GM19043 (cell line): ENCODE data around the gene LGALS3BP.
"Not testable (repeated sequence)": the region's sequence is repeated elsewhere in the genome, so short reads cannot be mapped to it uniquely, and the experiment has no call there.

Experiments used
- ATAC-seq: cut with Tn5 transposase; IDR thresholded peaks from one replicate; pipeline ENCODE4 v1.9.1; 2021; ENCODE audit warnings: low read depth; ENCODE audit not compliant: unreplicated experiment

LGALS3BP gene

DNA sequence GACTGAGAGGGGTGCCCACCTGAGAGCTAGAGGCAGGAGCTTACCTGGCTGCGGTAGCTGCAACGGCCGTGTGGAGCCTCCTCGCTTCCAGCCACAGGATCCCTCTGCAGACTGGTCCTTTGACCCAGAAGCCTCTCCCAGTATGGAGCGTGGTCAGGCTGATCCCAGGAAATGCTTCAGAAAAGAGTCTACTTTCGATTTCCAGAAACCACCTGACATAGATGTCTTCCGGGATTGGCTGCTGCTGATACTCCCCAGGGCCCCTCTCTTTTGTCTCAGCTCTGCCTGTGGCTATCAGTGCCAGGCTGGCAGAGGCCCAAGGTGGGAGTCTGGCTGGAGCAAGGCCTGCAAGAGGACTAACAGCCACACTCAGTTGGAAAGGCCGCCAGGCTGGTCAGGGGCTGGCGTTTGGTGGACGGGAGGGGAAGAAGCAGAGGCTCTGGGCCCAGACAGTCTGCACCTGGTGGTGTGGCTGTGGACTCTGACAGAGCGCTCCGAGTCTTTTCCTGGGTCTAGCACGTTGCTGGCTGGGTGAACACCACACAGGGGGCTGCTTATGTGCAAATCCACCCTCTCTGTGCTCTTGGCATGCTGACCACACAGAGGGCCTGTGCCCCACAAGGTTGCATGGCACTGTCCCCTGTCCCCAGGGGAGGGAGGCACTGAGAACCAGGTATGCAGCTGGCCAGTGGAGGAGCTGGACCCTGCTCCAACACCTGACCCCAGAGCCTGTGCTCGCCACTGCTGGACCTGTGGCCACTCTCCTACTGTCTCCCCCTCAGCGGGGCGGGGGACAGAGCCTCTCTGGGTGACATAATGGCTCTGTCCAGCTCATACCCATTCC lies at the start of gene LGALS3BP:
LGALS3BP (minus strand) TSS at position 144 of the 844 bp plus-strand sequence. CDS start 2,732 bp downstream, outside the sequence.
- no peak for ATAC-seq

- no peak for ATAC-seq
Measured at GRCh38 chr17:79028496-79029326, 49.0 kb upstream of the LGALS3BP start.

DNA sequence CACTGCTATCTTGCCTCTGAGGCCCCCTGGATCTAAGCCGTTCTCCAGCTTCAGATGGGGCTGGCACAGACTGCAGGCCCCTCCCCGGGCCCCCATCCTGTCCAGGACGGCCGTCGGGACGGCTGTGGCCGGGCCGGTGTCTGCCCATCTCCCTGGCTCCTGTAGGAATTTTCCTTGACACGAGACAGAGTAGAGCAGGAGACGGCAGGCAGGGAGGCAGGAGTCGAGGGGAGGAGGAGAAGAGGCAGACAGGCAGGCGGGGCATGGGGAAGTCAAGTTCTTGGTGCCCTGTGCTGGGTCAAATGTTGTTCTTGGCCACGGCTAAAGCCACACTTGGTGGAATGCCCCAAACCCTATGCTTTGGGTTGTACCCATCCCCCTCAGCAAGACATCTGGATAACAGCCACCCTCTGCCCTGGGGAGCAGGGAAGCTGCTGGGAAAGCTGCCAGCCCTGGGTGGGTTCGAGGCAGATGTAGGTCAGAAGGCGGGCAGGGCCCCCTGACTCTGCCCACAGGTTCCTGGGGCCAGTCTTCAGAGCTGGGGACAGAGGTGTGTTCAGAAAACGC lies 48.3 kb upstream of the LGALS3BP start:
- ATAC-seq = no peak

- no peak for ATAC-seq
Measured at GRCh38 chr17:79027274-79027924, 47.7 kb upstream of the LGALS3BP start.

DNA sequence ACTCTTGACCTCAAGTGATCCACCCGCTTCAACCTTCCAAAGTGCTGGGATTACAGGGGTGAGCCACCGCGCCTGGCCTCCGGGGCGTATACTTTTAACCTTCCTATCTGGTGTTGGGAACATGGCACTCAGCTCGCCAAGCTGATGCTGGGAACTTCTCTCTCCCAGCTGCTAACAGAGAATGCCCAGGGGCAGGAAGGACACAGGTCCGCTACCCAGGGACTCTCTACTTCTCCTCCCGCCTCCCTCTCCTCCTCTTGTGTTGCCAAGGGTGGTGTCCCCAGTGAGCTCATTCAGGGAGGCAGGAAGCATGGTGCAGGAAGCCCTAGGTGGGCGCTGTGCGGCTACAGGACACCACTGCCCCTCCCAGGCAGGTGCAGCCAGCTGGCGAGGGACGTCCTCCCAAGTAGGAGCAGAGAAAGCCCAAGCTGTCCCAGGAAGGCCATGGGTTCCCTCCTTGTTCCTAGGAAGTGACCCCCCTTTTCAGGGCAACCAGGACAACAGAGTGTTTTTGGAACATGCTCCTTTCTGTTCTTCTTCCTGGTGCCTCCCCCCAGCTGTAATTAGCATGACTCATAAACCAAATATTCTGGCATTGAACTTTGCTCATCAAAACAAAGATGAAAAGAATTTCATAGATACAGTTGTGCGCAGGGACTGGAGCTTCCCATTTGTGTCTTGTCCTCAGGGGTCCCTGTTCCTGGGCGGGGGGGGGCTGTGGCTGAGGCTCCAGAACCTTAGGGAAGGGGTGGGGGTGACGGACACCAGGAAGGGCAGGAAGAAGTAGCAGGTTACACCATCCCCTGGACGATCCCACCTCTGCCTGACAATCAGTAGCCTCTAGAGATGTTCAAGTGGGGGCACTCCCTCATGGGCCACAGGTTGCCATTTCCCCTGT lies 46.9 kb upstream of the LGALS3BP start:
- ATAC-seq = no peak

GRCh38 chr17:79024901-79025737 lies 45.4 kb upstream of the LGALS3BP start:
- ATAC-seq = no peak

GRCh38 chr17:79023886-79024771 lies 44.4 kb upstream of the LGALS3BP start, which contains the start of gene C1QTNF1:
C1QTNF1 (plus strand) TSS chr17:79024169; CDS start chr17:79043969, 19,800 bp downstream.
- no peak for ATAC-seq

DNA sequence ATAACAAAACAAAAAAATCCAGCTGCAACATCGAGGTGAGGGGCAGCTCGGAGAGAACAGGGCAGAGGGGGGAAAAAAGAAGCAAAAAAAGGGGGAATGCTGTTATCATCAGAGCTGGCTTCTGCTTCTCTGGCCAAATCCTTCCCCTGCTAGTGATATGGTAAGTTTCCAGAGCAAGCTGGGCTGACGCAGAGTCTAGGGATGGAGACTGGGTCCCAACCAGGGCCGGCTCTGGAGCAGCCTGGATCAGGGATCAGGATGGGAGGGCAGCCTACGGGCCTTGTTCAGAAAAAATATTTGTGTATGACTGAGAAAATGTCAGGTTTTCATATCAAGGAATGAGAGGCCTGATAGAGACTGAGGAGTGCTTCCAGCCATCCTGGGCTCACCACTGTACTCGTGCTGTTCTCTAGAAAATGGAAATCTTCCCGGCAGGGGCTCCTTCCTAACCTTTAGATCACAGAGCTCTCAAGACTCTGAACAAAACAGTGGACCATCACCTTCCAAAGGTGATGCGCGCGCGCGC lies 43.5 kb upstream of the LGALS3BP start:
- ATAC-seq = no peak

- no peak for ATAC-seq
Measured at GRCh38 chr17:79022507-79022991, 42.8 kb upstream of the LGALS3BP start.

- ATAC-seq = not testable (repeated sequence)
Measured at GRCh38 chr17:79021929-79022328, 42.2 kb upstream of the LGALS3BP start.

DNA sequence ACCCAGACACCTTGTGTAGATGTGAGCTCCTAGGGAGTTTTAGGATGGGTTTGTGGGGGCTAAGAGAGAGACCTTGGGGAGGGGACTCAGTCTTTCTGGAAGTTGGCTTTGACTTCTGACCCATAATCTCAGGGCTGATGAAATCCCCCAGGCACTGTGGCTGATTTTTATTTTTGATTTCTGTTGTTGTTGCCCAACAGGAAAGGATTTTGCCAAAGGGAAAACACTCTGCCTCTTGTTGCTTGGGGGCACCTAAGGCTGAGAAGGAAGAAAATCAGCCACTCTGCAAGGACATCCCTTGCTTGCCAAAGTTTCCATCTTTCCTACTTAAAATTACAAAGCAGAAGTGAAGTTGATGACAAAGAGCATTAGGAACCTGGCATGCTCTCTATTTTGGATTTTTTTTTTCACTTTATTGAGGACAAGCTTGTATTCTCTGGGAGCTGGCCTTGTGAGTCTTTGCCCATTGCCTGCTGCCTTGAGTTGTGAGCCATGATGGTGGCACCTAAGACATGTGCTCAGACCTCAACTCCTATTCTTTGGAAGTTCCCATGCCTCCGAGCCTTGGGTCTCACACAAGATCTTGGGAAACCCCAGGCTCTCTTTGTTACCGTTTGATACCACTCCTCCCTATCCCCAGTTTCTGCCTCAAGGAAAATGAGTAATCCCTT lies 41.0 kb upstream of the LGALS3BP start:
- no peak for ATAC-seq

DNA sequence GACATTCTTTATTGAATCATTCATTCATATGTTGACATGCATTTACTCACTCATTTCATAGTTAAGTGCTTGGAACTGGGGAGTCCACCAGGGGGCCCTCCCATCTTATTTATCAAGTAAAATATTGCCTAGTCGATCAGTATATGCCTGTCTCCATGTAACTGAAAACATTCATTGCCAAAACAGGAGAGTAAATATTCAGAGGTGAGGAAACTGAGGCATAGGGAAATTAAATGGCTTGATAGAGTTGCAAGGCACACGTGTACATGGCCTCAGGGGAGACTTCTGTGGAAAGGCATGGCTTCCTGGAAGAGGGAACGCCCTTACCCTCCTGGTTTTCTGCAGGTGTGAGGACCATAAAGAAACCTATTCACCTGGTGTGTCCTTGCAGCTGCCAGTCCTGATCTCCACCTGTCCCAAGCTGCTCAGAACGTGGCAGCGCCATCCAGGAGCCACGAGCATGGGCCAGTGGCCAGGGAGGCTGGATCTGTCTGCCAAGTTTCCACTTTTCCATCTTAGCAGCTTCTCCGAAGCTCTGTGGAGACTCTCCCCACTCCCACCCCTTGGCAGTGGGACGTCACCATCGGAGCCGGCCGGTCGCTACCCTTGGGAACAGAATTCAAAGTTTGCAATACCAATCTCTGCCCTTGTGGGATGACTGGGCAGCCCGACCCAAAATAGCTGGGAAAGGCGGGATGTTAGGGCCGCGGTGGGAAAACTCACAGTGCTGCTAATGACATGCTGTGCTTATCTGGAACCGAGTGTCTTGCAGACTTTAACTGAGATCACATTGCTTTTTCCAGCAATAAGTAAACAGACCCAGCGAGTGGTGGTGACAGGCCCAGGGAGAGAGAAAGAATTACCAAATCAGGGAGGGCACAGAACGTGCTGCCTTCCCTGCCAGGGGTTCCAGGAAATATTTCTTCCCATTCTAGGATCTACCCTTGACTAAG lies 40.2 kb upstream of the LGALS3BP start:
- ATAC-seq = no peak

DNA sequence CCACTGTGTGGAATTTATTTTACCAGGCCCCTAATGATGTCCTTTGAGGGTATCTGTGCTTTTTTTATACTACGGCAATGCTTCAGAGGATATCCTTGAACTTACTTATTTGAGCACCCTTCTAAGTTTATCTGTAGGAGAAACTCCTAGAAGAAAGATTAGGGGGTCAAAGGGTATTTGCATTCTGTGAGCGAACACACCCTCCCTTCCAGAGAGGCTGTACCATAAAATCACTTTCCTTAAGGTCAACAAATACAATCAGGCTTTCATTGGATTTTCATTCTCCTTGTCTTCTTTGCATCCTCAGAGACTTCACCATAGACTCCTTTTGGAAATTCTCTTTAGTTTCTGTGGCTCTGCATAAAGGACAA lies 39.5 kb upstream of the LGALS3BP start:
- no peak for ATAC-seq

GRCh38 chr17:79018370-79018695 lies 38.6 kb upstream of the LGALS3BP start:
- ATAC-seq = no peak

GRCh38 chr17:79017546-79018369 lies 38.0 kb upstream of the LGALS3BP start:
- ATAC-seq = no peak
